GM12878 (cell line): Measurements from ENCODE around the gene AQP3. TPM values are rescaled to one million over a fixed set of nuclear protein-coding genes. Genes with fewer than 3 reads are reported as not detected.
A peak's percentile ranks its signal among the peaks of the same experiment; 100 is the strongest.

Source experiments
- BHLHE40 ChIP-seq, 2 experiments: fragments of 450-650 bp in 1 of 2; IDR thresholded peaks; 2 replicates each; pipeline ENCODE4 v1.6.1; 2011 to 2017; ENCODE audit warnings: low read depth in 2 of 2, borderline replicate concordance in 1 of 2, improper control_type of control experiment in 1 of 2, low read length in 1 of 2, mild to moderate bottlenecking in 1 of 2
- CREM ChIP-seq: IDR thresholded peaks from 2 replicates; pipeline ENCODE4 v1.6.1; 2014; ENCODE audit warnings: antibody characterized with exemption, low read depth
- EGR1 ChIP-seq, 2 experiments: IDR thresholded peaks; 1 replicate in 1 of 2; 2 replicates in 1 of 2; pipeline ENCODE4 v1.6.1; 2011 to 2012; ENCODE audit warnings: low read depth in 2 of 2, low read length in 2 of 2, borderline replicate concordance in 1 of 2, mild to moderate bottlenecking in 1 of 2, moderate library complexity in 1 of 2
- GABPA ChIP-seq: IDR thresholded peaks from 2 replicates; pipeline ENCODE4 v1.6.1; 2014; ENCODE audit warnings: antibody characterized with exemption, low read depth, mild to moderate bottlenecking, inconsistent platforms
- GATAD2B ChIP-seq: fragments of 450-650 bp; conservative IDR thresholded peaks from 2 replicates; pipeline ENCODE4 v1.6.1; 2017; ENCODE audit warnings: low read depth, mild to moderate bottlenecking, moderate library complexity
- HDAC6 ChIP-seq: fragments of 200-600 bp; sonication (generic); IDR thresholded peaks from one replicate; pipeline ENCODE4 v1.8.0; 2017; ENCODE audit warnings: antibody characterized with exemption; ENCODE audit not compliant: unreplicated experiment
- IKZF2 ChIP-seq, 2 experiments: fragments of 450-650 bp; IDR thresholded peaks; 2 replicates each; pipeline ENCODE4 v1.6.1; 2017; ENCODE audit warnings: mild to moderate bottlenecking in 2 of 2, moderate library complexity in 2 of 2
- MEF2A ChIP-seq: IDR thresholded peaks from 2 replicates; pipeline ENCODE4 v1.6.1; 2011; ENCODE audit warnings: low read depth, mild to moderate bottlenecking, low read length, moderate library complexity; ENCODE audit not compliant: insufficient read depth
- MYC ChIP-seq: IDR thresholded peaks from 2 replicates; pipeline ENCODE4 v1.6.1; 2011; ENCODE audit warnings: mild to moderate bottlenecking, low read length, moderate library complexity, inconsistent platforms; ENCODE audit not compliant: insufficient read depth, insufficient replicate concordance, insufficient read length, severe bottlenecking
- PAX8 ChIP-seq: fragments of 450-650 bp; IDR thresholded peaks from 2 replicates; pipeline ENCODE4 v1.6.1; 2017; ENCODE audit warnings: mild to moderate bottlenecking, moderate library complexity
- PKNOX1 ChIP-seq: fragments of 450-650 bp; IDR thresholded peaks from 2 replicates; pipeline ENCODE4 v1.6.1; 2016; ENCODE audit warnings: mild to moderate bottlenecking
- POU2F2 ChIP-seq: IDR thresholded peaks from 3 replicates; pipeline ENCODE4 v1.6.1; 2011; ENCODE audit warnings: low read depth, mild to moderate bottlenecking, low read length, borderline replicate concordance
- RB1 ChIP-seq: fragments of 450-650 bp; formaldehyde crosslinking; IDR thresholded peaks from 2 replicates; pipeline ENCODE4 v1.6.1; 2017; ENCODE audit warnings: mild to moderate bottlenecking, borderline replicate concordance
- TBL1XR1 ChIP-seq: IDR thresholded peaks from 2 replicates; pipeline ENCODE4 v1.6.1; 2012; ENCODE audit warnings: low read depth, low read length, improper control_type of control experiment
- polyA plus RNA-seq, 11 experiments: library from polyadenylated mRNA; depleted of rRNA in 4 of 11; unstranded in 6 of 11; stranded (reverse) in 5 of 11; fragments of >200 nt; fragmentation: Nextera tagmentation in 4 of 11; fragmentation: Illumina TruSeq in 1 of 11; extraction: Ambion mirVana in 4 of 11; extraction: Trizol in 1 of 11; gene quantifications; 1 replicate in 1 of 11; 2 replicates in 10 of 11; pipeline versions ENCODE4 v1.2.1 to v1.2.3, GENCODE V29; 2011 to 2016; ENCODE audit warnings: inconsistent platforms in 2 of 11, missing spikeins in 2 of 11, low read depth in 1 of 11
- total RNA-seq, 4 experiments: library from RNA; depleted of rRNA in 3 of 4; stranded (reverse); fragments of >200 nt in 3 of 4; fragmentation: Illumina TruSeq in 1 of 4; extraction: Trizol in 1 of 4; gene quantifications; 2 replicates each; pipeline versions ENCODE4 v1.2.1 to v1.2.3, GENCODE V29; 2013 to 2021
- TF ChIP-seq, protein P1 (sequence below): fragments of 450-650 bp; IDR thresholded peaks from 2 replicates; pipeline ENCODE4 v1.6.1; 2017; ENCODE audit warnings: mild to moderate bottlenecking
- TF ChIP-seq, protein P2 (sequence below): fragments of 450-650 bp; formaldehyde crosslinking; IDR thresholded peaks from 2 replicates; pipeline ENCODE4 v1.4.0; 2022; ENCODE audit warnings: mild to moderate bottlenecking, moderate library complexity
- TF ChIP-seq, protein P3 (sequence below), 3 experiments: IDR thresholded peaks in 2 of 3; conservative IDR thresholded peaks in 1 of 3; 2 replicates each; pipeline ENCODE4 v1.5.1; 2011; ENCODE audit warnings: low read depth in 3 of 3, low read length in 3 of 3, mild to moderate bottlenecking in 3 of 3, control low read depth in 2 of 3, moderate library complexity in 2 of 3, inconsistent platforms in 1 of 3, mixed read lengths in 1 of 3; ENCODE audit not compliant: control insufficient read depth in 2 of 3, insufficient read depth in 1 of 3; ENCODE audit errors: extremely low read depth in 1 of 3
- TF ChIP-seq, protein P4 (sequence below): fragments of 450-650 bp; IDR thresholded peaks from 2 replicates; pipeline ENCODE4 v1.6.1; 2017; ENCODE audit warnings: low read depth, mild to moderate bottlenecking, moderate library complexity

Gene AQP3
- total and polyA plus RNA-seq, 10 of the 15 experiments (the other 5 are each of a cell fraction or from before 2014, with no cell fraction given), result 0.60 to 11.8 (median 4.5) TPM

DNA sequence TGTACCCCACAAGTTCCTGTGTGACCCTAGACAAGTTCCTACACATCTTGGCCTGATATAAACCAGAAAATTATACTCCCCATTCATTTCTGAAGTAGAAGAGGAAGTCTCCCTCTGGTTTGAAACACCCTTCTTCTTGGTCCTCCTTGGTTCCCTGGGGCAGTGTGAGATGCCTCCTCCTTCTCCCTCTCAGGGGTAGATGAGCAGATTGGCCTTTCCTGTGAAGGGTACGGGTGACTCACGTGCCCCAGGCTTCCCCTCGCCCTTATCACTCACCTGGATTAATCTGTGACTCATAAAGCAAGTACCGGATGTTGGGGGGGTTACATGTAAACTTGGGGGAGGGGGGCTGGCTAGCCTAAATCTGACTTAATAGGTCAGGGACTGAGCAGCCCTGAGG, 11.1 kb upstream of the AQP3 start (continued):
- TF ChIP-seq EGR1 (IDR thresholded peaks at IDR 0.05; ENCODE audit: borderline replicate concordance in 1 of 2, low read depth in 2 of 2, low read length in 2 of 2), result 0 out of 3 replicates have a peak, but pooled peaks of 1 of the 2 experiments have one; percentile 9
- TF ChIP-seq, protein P1, sequence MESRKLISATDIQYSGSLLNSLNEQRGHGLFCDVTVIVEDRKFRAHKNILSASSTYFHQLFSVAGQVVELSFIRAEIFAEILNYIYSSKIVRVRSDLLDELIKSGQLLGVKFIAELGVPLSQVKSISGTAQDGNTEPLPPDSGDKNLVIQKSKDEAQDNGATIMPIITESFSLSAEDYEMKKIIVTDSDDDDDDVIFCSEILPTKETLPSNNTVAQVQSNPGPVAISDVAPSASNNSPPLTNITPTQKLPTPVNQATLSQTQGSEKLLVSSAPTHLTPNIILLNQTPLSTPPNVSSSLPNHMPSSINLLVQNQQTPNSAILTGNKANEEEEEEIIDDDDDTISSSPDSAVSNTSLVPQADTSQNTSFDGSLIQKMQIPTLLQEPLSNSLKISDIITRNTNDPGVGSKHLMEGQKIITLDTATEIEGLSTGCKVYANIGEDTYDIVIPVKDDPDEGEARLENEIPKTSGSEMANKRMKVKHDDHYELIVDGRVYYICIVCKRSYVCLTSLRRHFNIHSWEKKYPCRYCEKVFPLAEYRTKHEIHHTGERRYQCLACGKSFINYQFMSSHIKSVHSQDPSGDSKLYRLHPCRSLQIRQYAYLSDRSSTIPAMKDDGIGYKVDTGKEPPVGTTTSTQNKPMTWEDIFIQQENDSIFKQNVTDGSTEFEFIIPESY, result no peak
- TF ChIP-seq, protein P2, sequence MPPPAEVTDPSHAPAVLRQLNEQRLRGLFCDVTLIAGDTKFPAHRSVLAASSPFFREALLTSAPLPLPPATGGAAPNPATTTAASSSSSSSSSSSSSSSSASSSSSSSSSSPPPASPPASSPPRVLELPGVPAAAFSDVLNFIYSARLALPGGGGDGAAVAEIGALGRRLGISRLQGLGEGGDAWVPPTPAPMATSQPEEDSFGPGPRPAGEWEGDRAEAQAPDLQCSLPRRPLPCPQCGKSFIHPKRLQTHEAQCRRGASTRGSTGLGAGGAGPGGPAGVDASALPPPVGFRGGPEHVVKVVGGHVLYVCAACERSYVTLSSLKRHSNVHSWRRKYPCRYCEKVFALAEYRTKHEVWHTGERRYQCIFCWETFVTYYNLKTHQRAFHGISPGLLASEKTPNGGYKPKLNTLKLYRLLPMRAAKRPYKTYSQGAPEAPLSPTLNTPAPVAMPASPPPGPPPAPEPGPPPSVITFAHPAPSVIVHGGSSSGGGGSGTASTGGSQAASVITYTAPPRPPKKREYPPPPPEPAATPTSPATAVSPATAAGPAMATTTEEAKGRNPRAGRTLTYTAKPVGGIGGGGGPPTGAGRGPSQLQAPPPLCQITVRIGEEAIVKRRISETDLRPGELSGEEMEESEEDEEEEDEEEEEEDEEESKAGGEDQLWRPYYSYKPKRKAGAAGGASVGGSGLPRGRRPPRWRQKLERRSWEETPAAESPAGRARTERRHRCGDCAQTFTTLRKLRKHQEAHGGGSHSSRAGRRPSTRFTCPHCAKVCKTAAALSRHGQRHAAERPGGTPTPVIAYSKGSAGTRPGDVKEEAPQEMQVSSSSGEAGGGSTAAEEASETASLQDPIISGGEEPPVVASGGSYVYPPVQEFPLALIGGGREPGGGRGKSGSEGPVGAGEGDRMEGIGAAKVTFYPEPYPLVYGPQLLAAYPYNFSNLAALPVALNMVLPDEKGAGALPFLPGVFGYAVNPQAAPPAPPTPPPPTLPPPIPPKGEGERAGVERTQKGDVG, result no peak
- no peak for TF ChIP-seq MYC
- TF ChIP-seq MEF2A, result 0 out of 2 replicates have a peak, but pooled peaks have one; percentile 43
- TF ChIP-seq PKNOX1, result no peak
- TF ChIP-seq BHLHE40 (IDR thresholded peaks at IDR 0.05; ENCODE audit: borderline replicate concordance in 1 of 2, low read depth in 2 of 2, low read length in 1 of 2), result peak; percentile 85 to 86
- TF ChIP-seq TBL1XR1, result no peak
- TF ChIP-seq, protein P3, sequence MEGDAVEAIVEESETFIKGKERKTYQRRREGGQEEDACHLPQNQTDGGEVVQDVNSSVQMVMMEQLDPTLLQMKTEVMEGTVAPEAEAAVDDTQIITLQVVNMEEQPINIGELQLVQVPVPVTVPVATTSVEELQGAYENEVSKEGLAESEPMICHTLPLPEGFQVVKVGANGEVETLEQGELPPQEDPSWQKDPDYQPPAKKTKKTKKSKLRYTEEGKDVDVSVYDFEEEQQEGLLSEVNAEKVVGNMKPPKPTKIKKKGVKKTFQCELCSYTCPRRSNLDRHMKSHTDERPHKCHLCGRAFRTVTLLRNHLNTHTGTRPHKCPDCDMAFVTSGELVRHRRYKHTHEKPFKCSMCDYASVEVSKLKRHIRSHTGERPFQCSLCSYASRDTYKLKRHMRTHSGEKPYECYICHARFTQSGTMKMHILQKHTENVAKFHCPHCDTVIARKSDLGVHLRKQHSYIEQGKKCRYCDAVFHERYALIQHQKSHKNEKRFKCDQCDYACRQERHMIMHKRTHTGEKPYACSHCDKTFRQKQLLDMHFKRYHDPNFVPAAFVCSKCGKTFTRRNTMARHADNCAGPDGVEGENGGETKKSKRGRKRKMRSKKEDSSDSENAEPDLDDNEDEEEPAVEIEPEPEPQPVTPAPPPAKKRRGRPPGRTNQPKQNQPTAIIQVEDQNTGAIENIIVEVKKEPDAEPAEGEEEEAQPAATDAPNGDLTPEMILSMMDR (IDR thresholded peaks at IDR 0.05 in 2 of 3, conservative IDR thresholded peaks at IDR 0.05 in 1 of 3; ENCODE audit: control insufficient read depth in 2 of 3, extremely low read depth in 1 of 3, insufficient read depth in 1 of 3, low read depth in 3 of 3, low read length in 3 of 3), result no peak
- no peak for TF ChIP-seq PAX8
- peak in 1 of 2 experiments; percentile 32; a peak in 2 of 4 replicates for TF ChIP-seq IKZF2 (IDR thresholded peaks at IDR 0.05)
- no peak for TF ChIP-seq HDAC6
- peak; percentile 46; the same call in 1 of the 2 replicates for TF ChIP-seq CREM
- TF ChIP-seq GATAD2B, result no peak
- TF ChIP-seq, protein P4, sequence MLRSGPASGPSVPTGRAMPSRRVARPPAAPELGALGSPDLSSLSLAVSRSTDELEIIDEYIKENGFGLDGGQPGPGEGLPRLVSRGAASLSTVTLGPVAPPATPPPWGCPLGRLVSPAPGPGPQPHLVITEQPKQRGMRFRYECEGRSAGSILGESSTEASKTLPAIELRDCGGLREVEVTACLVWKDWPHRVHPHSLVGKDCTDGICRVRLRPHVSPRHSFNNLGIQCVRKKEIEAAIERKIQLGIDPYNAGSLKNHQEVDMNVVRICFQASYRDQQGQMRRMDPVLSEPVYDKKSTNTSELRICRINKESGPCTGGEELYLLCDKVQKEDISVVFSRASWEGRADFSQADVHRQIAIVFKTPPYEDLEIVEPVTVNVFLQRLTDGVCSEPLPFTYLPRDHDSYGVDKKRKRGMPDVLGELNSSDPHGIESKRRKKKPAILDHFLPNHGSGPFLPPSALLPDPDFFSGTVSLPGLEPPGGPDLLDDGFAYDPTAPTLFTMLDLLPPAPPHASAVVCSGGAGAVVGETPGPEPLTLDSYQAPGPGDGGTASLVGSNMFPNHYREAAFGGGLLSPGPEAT, result no peak
- no peak for TF ChIP-seq RB1
- TF ChIP-seq GABPA, result no peak
- TF ChIP-seq POU2F2, result no peak
